IMR-90 (cell line): ENCODE measurements around the gene KRT33A. TPM values are rescaled to one million over a fixed set of nuclear protein-coding genes. Genes with fewer than 3 reads are reported as not detected.

Experiments
- ATAC-seq: fragments of 200-7000 bp; cut with Tn5 transposase; 2 replicates; pipeline ENCODE4 v1.9.1; 2020; ENCODE audit warnings: low read depth, mild to moderate bottlenecking, moderate library complexity
- BruUV-seq: library from RNA; stranded (reverse); fragments of 400-500 nt; replicated peaks from 2 replicates; lab custom pipeline; 2021; lab: Mats Ljungman, UMichigan
- CTCF ChIA-PET: fragments of 300-600 bp; formaldehyde crosslinking; extraction: SDS; loops from one replicate; lab custom pipeline; 2021; ENCODE audit warnings: antibody characterized with exemption; lab: Yijun Ruan, JAX
- POLR2A ChIA-PET: fragments of 300-600 bp; sonication (Branson Sonifier 250); formaldehyde crosslinking; loops from one replicate; lab custom pipeline; 2022; ENCODE audit warnings: antibody characterized with exemption; ENCODE audit not compliant: unreplicated experiment; lab: Charles Lee
- DNase-seq: peaks from one replicate; pipeline ENCODE4 v3.0.0; 2013
- H2AFZ ChIP-seq: replicated peaks from 2 replicates; pipeline ENCODE3; 2013; ENCODE audit warnings: low read length, mild to moderate bottlenecking; ENCODE audit not compliant: poor library complexity
- H2AK5ac ChIP-seq: 2 replicates; pipeline ENCODE4 v1.6.1; 2013; ENCODE audit warnings: low read depth, low read length, inconsistent platforms
- H2AK9ac ChIP-seq: replicated peaks from 2 replicates; pipeline ENCODE3; 2013; ENCODE audit warnings: mild to moderate bottlenecking, low read depth, low read length, moderate library complexity; ENCODE audit not compliant: poor library complexity
- H2BK120ac ChIP-seq: 2 replicates; pipeline ENCODE4 v1.6.1; 2013; ENCODE audit warnings: low read depth, low read length, inconsistent platforms
- H2BK15ac ChIP-seq: 3 replicates; pipeline ENCODE4 v1.6.1; 2013; ENCODE audit warnings: low read depth, low read length, inconsistent platforms
- H2BK20ac ChIP-seq: 2 replicates; pipeline ENCODE4 v1.6.1; 2013; ENCODE audit warnings: low read depth, mild to moderate bottlenecking, inconsistent platforms, low read length, moderate library complexity
- H2BK5ac ChIP-seq: 2 replicates; pipeline ENCODE4 v1.6.1; 2013; ENCODE audit warnings: mild to moderate bottlenecking, low read depth, low read length, inconsistent platforms; ENCODE audit not compliant: poor library complexity, severe bottlenecking
- H3K14ac ChIP-seq: replicated peaks from 2 replicates; pipeline ENCODE4 v1.6.1; 2013; ENCODE audit warnings: low read depth, low read length, inconsistent platforms
- H3K18ac ChIP-seq: 2 replicates; pipeline ENCODE4 v1.6.1; 2013; ENCODE audit warnings: low read depth, low read length, control low read depth
- H3K23ac ChIP-seq: 2 replicates; pipeline ENCODE4 v1.6.1; 2013; ENCODE audit warnings: low read depth, low read length, inconsistent platforms
- H3K27ac ChIP-seq: 2 replicates; pipeline ENCODE4 v1.5.1; 2013; ENCODE audit warnings: mild to moderate bottlenecking, control low read depth, low read length; ENCODE audit not compliant: insufficient read depth
- H3K27me3 ChIP-seq: 2 replicates; pipeline ENCODE4 v1.6.1; 2013; ENCODE audit warnings: low read length; ENCODE audit not compliant: control insufficient read depth, insufficient read depth
- H3K36me3 ChIP-seq: 2 replicates; pipeline ENCODE4 v1.6.1; 2013; ENCODE audit warnings: low read length, mixed read lengths; ENCODE audit not compliant: control insufficient read depth, insufficient read depth
- H3K4ac ChIP-seq: 2 replicates; pipeline ENCODE4 v1.6.1; 2013; ENCODE audit warnings: low read depth, low read length, inconsistent platforms
- H3K4me1 ChIP-seq: 2 replicates; pipeline ENCODE4 v1.6.1; 2013; ENCODE audit warnings: low read length, mixed read lengths; ENCODE audit not compliant: control insufficient read depth, insufficient read depth
- H3K4me2 ChIP-seq: 2 replicates; pipeline ENCODE4 v1.6.1; 2013; ENCODE audit warnings: low read depth, mild to moderate bottlenecking, control low read depth, low read length, moderate library complexity
- H3K4me3 ChIP-seq: 2 replicates; pipeline ENCODE4 v1.5.1; 2013; ENCODE audit warnings: low read depth, mild to moderate bottlenecking, control low read depth, low read length, moderate library complexity; ENCODE audit not compliant: insufficient read depth
- H3K56ac ChIP-seq: 2 replicates; pipeline ENCODE4 v1.6.1; 2013; ENCODE audit warnings: low read length, inconsistent platforms; ENCODE audit not compliant: insufficient read depth; ENCODE audit errors: extremely low read depth
- H3K79me1 ChIP-seq, 2 experiments: 2 replicates each; pipeline ENCODE4 v1.6.1; 2013; ENCODE audit warnings: low read length in 2 of 2, inconsistent platforms in 1 of 2, low read depth in 1 of 2
- H3K9ac ChIP-seq: 2 replicates; pipeline ENCODE4 v1.6.1; 2013; ENCODE audit warnings: low read depth, low read length, control low read depth
- H3K9me1 ChIP-seq: 2 replicates; pipeline ENCODE4 v1.6.1; 2013; ENCODE audit warnings: low read length, inconsistent platforms; ENCODE audit not compliant: insufficient read depth
- H3K9me3 ChIP-seq: 2 replicates; pipeline ENCODE4 v1.6.1; 2013; ENCODE audit warnings: low read length; ENCODE audit not compliant: control insufficient read depth, insufficient read depth
- H4K20me1 ChIP-seq: 2 replicates; pipeline ENCODE4 v1.6.1; 2013; ENCODE audit warnings: low read length, inconsistent platforms; ENCODE audit not compliant: insufficient read depth
- H4K5ac ChIP-seq: 2 replicates; pipeline ENCODE4 v1.6.1; 2013; ENCODE audit warnings: mild to moderate bottlenecking, low read depth, low read length, control low read depth
- H4K8ac ChIP-seq, 2 experiments: 2 replicates each; pipeline ENCODE4 v1.6.1; 2013; ENCODE audit warnings: low read depth in 2 of 2, low read length in 2 of 2, control low read depth in 1 of 2, inconsistent platforms in 1 of 2
- H4K91ac ChIP-seq: 2 replicates; pipeline ENCODE4 v1.6.1; 2013; ENCODE audit warnings: low read depth, low read length, inconsistent platforms; ENCODE audit not compliant: insufficient read depth
- BHLHE40 ChIP-seq: fragments of 150-350 bp; IDR thresholded peaks from 2 replicates; pipeline ENCODE4 v1.6.1; 2016; ENCODE audit warnings: mild to moderate bottlenecking, low read depth, low read length
- CEBPB ChIP-seq: IDR thresholded peaks from 2 replicates; pipeline ENCODE4 v1.6.1; 2012; ENCODE audit warnings: low read depth, low read length, improper control_type of control experiment
- CHD1 ChIP-seq: IDR thresholded peaks from 2 replicates; pipeline ENCODE4 v1.6.1; 2012; ENCODE audit warnings: low read depth, low read length, improper control_type of control experiment
- CTCF ChIP-seq: conservative IDR thresholded peaks from 2 replicates; pipeline ENCODE4 v1.5.1; 2012; ENCODE audit warnings: mild to moderate bottlenecking, low read depth, low read length, improper control_type of control experiment
- ELK1 ChIP-seq: fragments of 150-350 bp; IDR thresholded peaks from 2 replicates; pipeline ENCODE4 v1.6.1; 2016; ENCODE audit warnings: low read depth, mild to moderate bottlenecking, low read length, moderate library complexity, borderline replicate concordance
- FOS ChIP-seq: fragments of 150-350 bp; IDR thresholded peaks from 2 replicates; pipeline ENCODE4 v1.6.1; 2016; ENCODE audit warnings: low read depth, low read length
- MAFK ChIP-seq: IDR thresholded peaks from 2 replicates; pipeline ENCODE4 v1.6.1; 2012; ENCODE audit warnings: low read depth, low read length, improper control_type of control experiment
- MAZ ChIP-seq: IDR thresholded peaks from 2 replicates; pipeline ENCODE4 v1.6.1; 2012; ENCODE audit warnings: low read depth, mild to moderate bottlenecking, low read length, improper control_type of control experiment, moderate library complexity, borderline replicate concordance
- MXI1 ChIP-seq: IDR thresholded peaks from 2 replicates; pipeline ENCODE4 v1.6.1; 2012; ENCODE audit warnings: low read depth, mild to moderate bottlenecking, low read length, moderate library complexity, borderline replicate concordance
- NFE2L2 ChIP-seq: fragments of 150-350 bp; IDR thresholded peaks from 2 replicates; pipeline ENCODE4 v1.6.1; 2016; ENCODE audit warnings: low read depth, mild to moderate bottlenecking, low read length
- POLR2A ChIP-seq: IDR thresholded peaks from 2 replicates; pipeline ENCODE4 v1.6.1; 2012; ENCODE audit warnings: mild to moderate bottlenecking, low read depth, low read length
- RAD21 ChIP-seq: IDR thresholded peaks from 2 replicates; pipeline ENCODE4 v1.6.1; 2012; ENCODE audit warnings: low read length, improper control_type of control experiment
- RCOR1 ChIP-seq: IDR thresholded peaks from 2 replicates; pipeline ENCODE4 v1.6.1; 2012; ENCODE audit warnings: mild to moderate bottlenecking, low read length, improper control_type of control experiment; ENCODE audit not compliant: insufficient replicate concordance
- RFX5 ChIP-seq: IDR thresholded peaks from 2 replicates; pipeline ENCODE4 v1.8.0; 2012; ENCODE audit warnings: low read depth, mild to moderate bottlenecking, low read length, moderate library complexity
- SMC3 ChIP-seq: fragments of 150-350 bp; IDR thresholded peaks from 2 replicates; pipeline ENCODE4 v1.6.1; 2016; ENCODE audit warnings: low read depth, mild to moderate bottlenecking, antibody characterized with exemption, low read length, moderate library complexity
- USF2 ChIP-seq: fragments of 150-350 bp; IDR thresholded peaks from 2 replicates; pipeline ENCODE4 v1.6.1; 2017; ENCODE audit warnings: mild to moderate bottlenecking, antibody characterized with exemption, low read length, low read depth
- WGBS, 2 experiments: methylation state at CpG; one replicate each; pipeline versions ENCODE4 v1.1.5 to v1.1.7; 2013; ENCODE audit warnings: missing lambda C conversion rate in 2 of 2; ENCODE audit not compliant: insufficient read length in 1 of 2; ENCODE audit errors: extremely low coverage in 2 of 2; 5-methylcytosine and 5-hydroxymethylcytosine counted together
- dilution Hi-C: fragments of 300-500 bp; cut with HindIII; formaldehyde crosslinking; loops from one replicate; pipeline ENCODE4 v1.14.3; 2018; ENCODE audit warnings: low sequenced_read_pairs; ENCODE audit not compliant: unreplicated experiment
- in situ Hi-C: fragments of 300-500 bp; cut with MboI; formaldehyde crosslinking; loops from 3 replicates; pipeline ENCODE4 v1.14.3; 2019; ENCODE audit warnings: low sequenced_read_pairs, inconsistent platforms, mixed read lengths
- intact Hi-C: fragments of 100-400 bp; cut with micrococcal nuclease; formaldehyde crosslinking; loops from 2 replicates; pipeline ENCODE4 v1.10.0; 2022
- polyA plus RNA-seq, 3 experiments: library from polyadenylated mRNA; depleted of rRNA; stranded (reverse); fragments of >200 nt; gene quantifications; 2 replicates each; pipeline ENCODE4 v1.2.3, GENCODE V29; 2012; ENCODE audit warnings: low replicate concordance in 1 of 3
- total RNA-seq: library from RNA; depleted of rRNA; stranded (reverse); fragments of >200 nt; gene quantifications from 2 replicates; pipeline ENCODE4 v1.2.3, GENCODE V29; 2012

Gene KRT33A
- total and polyA plus RNA-seq, 2 of the 4 experiments (the other 2 are of a cell fraction): not detected

GRCh38 chr17:41335747-41336146 lies 14.9 kb downstream of the KRT33A start:
- BruUV-seq: no TSS peak
- CTCF ChIA-PET: no interaction called here
- H4K91ac ChIP-seq: no peak overlapping the region
- POLR2A ChIA-PET: no interaction called here
- no peak overlapping the region for H3K9ac ChIP-seq
- in situ Hi-C loops: no loop called here
- H2AFZ ChIP-seq: no peak overlapping the region
- H2BK120ac ChIP-seq: no peak overlapping the region
- H3K23ac ChIP-seq: no peak overlapping the region
- H3K4me3 ChIP-seq: no peak overlapping the region
- H3K56ac ChIP-seq: no peak overlapping the region
- H2AK5ac ChIP-seq: no peak overlapping the region; the same call in 1 of the 2 replicates
- no peak overlapping the region for H4K8ac ChIP-seq
- H2BK5ac ChIP-seq: no peak overlapping the region
- H2BK15ac ChIP-seq: no peak overlapping the region
- no peaks in the 10 kb centered on the region for H4K20me1 ChIP-seq
- no peaks in the 10 kb centered on the region for H3K9me3 ChIP-seq
- peaks cover 6% of the 10 kb centered on the region for H3K4me1 ChIP-seq
- no peaks in the 10 kb centered on the region for H3K79me1 ChIP-seq
- H3K4ac ChIP-seq: no peak overlapping the region; the same call in 1 of the 2 replicates
- intact Hi-C loops: no loop called here
- no peak overlapping the region for H3K4me2 ChIP-seq
- no peak overlapping the region for H2AK9ac ChIP-seq
- H3K27ac ChIP-seq: no peak overlapping the region
- peaks cover 3% of the 10 kb centered on the region for H3K27me3 ChIP-seq
- H3K36me3 ChIP-seq: no peaks in the 10 kb centered on the region
- H4K5ac ChIP-seq: no peak overlapping the region
- no peak for DNase-seq
- H2BK20ac ChIP-seq: no peak overlapping the region
- dilution Hi-C loops: no loop called here
- no peaks in the 10 kb centered on the region for H3K9me1 ChIP-seq
- WGBS, 2 experiments: no CpG with 5 or more reads among the region's 1 CpG
- no peak for TF ChIP-seq CTCF
- no peak for TF ChIP-seq RCOR1
- no peak for TF ChIP-seq RFX5
- no peak for TF ChIP-seq MXI1
- no peak for TF ChIP-seq MAZ
- TF ChIP-seq MAFK: no peak
- TF ChIP-seq SMC3: no peak
- no peak for TF ChIP-seq CEBPB
- TF ChIP-seq BHLHE40: no peak
- no peak for TF ChIP-seq CHD1
- no peak for TF ChIP-seq USF2
- no peak for TF ChIP-seq RAD21
- no peak for TF ChIP-seq ELK1
- no peak for TF ChIP-seq POLR2A
- TF ChIP-seq FOS: no peak
- TF ChIP-seq NFE2L2: no peak
- no peak for ATAC-seq
- no peak overlapping the region for H3K14ac ChIP-seq
- H3K18ac ChIP-seq: no peak overlapping the region
